NCI-H2196 (cell line): Measurements from ENCODE around the gene NRM.
"Not testable (repeated sequence)": the region's sequence is repeated elsewhere in the genome, so short reads cannot be mapped to it uniquely, and the experiment has no call there.

Source experiments
- DNase-seq: peaks from one replicate; lab custom pipeline; 2025; ENCODE audit not compliant: unreplicated experiment; lab: John Stamatoyannopoulos, UW

The NRM gene

DNA sequence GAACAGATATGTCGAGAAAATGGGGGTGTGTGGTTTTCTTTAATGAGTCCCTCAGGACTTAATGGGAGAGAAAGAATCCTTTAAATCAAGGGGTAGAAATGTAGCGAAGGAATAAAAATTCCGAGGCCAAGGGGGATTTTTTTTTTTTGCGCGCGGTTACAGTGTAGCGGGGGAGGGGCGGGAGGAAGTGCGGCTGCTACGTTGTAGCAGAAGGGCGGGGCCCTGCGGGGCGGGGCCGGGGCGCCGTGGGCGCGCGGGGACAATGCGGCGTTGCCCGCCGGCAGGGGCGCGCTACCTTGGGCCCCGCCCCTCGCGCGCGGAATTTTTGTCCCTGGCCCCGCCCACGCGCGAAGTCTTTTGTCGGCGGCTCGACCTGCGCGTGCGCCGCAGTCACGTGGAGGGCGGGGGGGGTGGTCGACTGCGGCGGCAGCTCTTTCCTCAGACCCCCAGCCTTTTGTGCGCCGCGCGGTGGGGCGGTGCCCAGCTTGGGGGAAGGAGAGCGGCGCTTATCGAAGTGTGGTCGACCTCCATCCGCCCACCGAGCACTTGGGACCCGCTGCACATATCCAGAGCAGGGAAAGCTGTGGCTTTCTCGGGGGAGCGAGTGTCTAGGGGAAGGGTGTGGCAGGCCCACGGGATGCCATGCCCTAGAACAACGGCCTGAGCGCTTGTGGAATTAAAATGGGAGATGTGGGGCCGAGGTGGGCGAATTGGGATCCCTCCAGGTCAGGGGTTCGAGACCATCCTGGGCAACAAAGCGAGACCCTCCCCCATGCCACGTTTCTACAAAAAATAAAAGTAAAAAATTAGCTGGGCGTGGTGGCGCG, 30.6 kb upstream of the NRM start:
- peak; percentile 94 for DNase-seq

DNA sequence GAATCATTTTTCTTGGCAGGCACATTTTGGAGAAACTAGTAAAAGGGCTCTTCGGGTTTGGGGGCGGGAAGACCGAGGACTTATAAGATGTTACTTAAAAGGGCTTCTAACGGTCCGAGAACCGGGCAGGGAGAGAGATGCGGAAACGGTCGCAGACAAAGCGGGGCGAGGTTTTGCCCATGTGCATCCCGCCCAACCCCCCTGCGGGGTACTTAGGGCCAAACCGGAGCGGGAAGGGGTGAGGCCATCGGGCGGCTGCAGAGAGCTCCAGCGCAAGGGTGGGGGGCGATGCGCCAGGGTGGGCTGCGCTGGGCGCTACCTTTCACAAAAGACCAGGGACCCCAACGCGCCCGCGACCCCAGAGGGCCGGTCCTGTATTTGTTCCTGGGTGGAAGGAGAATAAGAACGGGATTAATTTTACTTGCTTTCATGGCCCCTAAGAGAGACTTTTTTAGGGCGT, 30.0 kb upstream of the NRM start:
- DNase-seq, result peak; percentile 67

DNA sequence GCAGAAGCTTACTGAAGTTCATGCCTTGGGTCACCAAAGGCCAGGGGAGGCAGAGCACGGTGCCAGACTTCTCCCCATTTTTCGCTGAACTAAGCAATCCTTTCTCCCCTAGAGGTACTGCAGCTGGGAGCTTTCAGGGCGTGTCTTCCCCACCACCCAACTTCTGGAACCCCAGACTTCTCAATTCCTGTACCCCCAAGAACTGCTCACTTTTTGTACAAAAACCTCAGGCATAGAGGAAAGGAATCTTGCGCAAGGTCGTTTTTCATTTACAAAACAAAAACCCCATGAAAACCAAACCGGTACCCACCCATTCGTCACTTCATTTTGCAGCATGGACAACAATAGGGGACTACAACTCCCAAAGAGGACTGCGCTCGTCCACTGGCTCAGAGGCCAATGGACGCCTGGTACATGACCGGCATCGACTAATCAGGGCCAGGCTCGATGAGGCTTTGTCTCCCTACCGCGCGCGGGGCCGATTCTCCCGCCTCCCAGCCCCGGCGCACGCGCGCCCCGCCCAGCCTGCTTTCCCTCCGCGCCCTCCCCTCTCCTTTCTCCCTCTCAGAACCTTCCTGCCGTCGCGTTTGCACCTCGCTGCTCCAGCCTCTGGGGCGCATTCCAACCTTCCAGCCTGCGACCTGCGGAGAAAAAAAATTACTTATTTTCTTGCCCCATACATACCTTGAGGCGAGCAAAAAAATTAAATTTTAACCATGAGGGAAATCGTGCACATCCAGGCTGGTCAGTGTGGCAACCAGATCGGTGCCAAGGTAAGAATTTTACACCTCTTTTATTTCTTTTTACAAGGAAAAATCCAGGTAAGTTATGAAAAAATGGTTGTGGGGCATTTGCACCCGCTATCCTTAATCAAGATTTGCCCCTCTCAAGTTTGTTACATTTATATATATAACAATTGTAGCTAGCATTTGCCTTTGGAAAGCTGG, 29.3 kb upstream of the NRM start, which contains the start of gene TUBB:
Gene TUBB, plus strand, starts transcription at position 562 of the 947 bp plus-strand sequence. Its CDS starts 155 bp downstream, at position 717.
- DNase-seq, result peak; percentile 96

- no peak for DNase-seq
These were observed 28.6 kb upstream of the NRM start for GRCh38 chr6:30719356-30719755.

- DNase-seq, result not testable (repeated sequence)
These were observed 27.3 kb upstream of the NRM start for GRCh38 chr6:30717845-30718720.

GRCh38 chr6:30717129-30717844, 26.5 kb upstream of the NRM start, which contains the start of gene MDC1:
TSS of gene MDC1 (minus strand) at chr6:30717281. CDS start at chr6:30715175, 2,106 bp downstream.
- peak; percentile 100 for DNase-seq

DNA sequence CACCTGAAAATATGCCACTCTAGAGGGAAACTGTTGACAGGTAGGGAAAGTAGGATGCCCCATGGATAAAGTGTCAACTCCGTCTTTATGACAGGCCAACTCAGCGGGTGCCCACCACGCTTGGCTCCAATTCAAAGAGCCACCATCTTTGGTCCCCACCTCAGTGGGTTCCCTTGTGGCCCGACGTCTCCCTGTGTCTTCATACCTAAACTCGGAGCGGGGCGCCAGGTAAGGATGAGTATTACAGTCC, 26.0 kb upstream of the NRM start:
- DNase-seq, result no peak

GRCh38 chr6:30714263-30714662, 23.5 kb upstream of the NRM start:
- DNase-seq, result no peak

GRCh38 chr6:30712441-30712945, 21.7 kb upstream of the NRM start:
- DNase-seq, result no peak

DNA sequence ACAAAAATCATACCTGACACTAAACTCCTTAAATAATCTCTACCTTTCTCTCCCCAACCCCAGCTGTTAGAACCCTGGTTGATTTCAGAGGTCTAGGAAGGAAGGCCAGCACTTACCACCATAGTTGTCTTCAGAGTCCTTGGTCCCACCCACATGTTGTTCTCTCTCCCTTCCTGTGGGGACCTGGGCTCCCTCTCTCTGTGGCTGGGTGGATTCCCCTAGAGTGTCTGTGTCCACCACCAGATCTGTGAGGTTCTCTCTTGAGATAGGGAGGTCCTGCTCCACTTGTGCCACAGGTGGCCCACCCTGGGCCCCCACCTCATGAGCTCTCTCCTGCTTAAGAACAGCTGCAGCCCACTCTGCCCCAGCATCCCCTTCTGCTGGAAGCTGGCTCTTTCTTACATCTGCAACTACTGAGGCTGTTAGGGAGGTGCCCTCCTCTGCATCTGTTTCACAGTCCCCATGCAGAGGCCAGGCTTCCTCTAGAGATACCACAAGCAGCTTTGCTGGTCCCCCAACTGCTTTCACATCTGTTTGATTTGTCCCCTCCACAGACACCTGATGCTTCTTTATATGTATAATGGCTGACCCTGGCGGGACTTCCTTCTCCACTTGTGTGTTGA, 21.1 kb upstream of the NRM start:
- DNase-seq, result no peak

- DNase-seq, result no peak
These were observed 18.5 kb upstream of the NRM start for GRCh38 chr6:30709101-30709868.

DNA sequence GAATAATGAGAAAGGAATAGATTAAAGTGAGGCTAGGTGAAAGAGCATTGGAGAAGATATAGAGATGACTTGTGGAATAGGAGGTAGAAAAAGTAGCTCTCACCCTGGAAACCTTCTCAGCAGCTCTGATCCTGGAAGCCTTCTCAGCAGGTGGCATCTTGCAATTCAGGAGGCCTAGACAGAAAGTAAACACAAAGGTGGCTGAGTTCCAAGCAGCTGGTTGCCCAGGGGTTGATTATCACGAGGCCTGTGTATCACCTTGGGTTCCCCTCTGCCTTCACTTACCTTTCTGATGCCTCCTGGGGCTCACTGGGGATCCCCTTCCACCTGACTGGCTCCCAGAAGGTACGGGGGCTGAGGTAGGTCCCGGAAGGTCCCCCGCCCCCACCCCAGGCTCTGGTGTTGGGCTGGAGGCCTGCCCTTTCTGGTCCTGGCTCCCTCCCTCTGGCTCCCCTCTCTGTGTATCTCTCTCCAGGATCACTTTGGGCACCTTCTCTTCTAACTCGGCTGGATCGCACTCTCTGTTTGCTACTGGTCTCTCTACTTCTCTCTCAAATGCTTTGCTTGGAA, 16.6 kb upstream of the NRM start:
- peak; percentile 89 for DNase-seq

GRCh38 chr6:30705620-30706019, 14.8 kb upstream of the NRM start:
- no peak for DNase-seq

- DNase-seq, result no peak
These were observed 13.0 kb upstream of the NRM start for GRCh38 chr6:30703821-30704220.

DNA sequence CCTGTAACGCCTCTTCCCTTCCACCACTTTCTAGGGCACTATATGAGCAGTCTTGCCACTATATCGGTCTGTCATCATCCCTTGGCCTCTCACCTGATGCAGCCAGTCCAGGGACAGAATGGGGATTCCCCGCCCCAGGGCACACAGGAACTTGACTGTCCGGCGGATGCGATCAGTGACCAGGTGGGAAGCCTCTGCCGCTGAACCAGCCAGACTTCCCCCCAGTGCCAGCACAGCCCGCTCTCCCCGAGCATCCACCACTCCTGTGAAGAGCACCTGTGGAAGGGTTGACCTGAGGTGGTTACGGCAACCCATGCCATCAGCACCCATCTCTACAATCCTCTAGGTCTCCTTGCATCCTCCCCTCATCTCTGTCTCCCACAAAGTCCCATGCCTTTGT, 12.2 kb upstream of the NRM start:
- no peak for DNase-seq

DNA sequence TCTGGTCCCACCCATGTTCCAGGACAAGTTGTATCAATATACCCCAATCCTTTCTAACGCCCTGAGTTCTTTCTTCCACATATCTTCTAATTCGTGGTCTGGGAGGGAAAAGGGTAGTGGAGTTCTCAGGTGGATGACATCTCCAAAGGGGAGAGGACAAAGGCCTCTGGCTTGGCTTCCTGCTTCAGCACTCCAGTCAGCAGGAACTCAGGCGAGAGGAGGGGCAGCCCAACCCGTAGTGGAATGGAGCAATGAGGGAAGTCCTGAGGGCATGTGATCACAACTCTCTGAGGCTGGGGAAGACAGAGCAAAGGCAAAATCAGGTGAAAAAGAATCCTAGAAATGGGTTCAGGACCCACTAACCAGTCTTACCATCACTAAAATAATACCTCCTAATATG, 9.6 kb upstream of the NRM start:
- DNase-seq, result no peak

- DNase-seq, result no peak
These were observed 5.6 kb upstream of the NRM start for GRCh38 chr6:30696432-30696831.

GRCh38 chr6:30691208-30691847, 544 bp upstream of the NRM start:
- DNase-seq, result no peak
